HCT116 (cell line): ENCODE measurements around the gene DTX1. TPM values are rescaled to one million over a fixed set of nuclear protein-coding genes. Genes with fewer than 3 reads are reported as not detected.

Experiments used
- ATAC-seq: fragments of 200-7000 bp; cut with Tn5 transposase; 2 replicates; pipeline ENCODE4 v1.9.1; 2020; ENCODE audit warnings: mild to moderate bottlenecking, moderate library complexity
- BruUV-seq: library from RNA; stranded (reverse); fragments of 400-500 nt; replicated peaks from 2 replicates; lab custom pipeline; 2021; lab: Mats Ljungman, UMichigan
- CTCF ChIA-PET: fragments of 300-600 bp; sonication (Branson Sonifier 250); formaldehyde crosslinking; loops from one replicate; lab custom pipeline; 2021; ENCODE audit warnings: antibody characterized with exemption; lab: Charles Lee
- POLR2A ChIA-PET: fragments of 300-600, 350-600 bp; sonication (Branson Sonifier 250); formaldehyde crosslinking; loops from one replicate; lab custom pipeline; 2021; ENCODE audit warnings: antibody characterized with exemption; lab: Charles Lee
- RAD21 ChIA-PET, 2 experiments: fragments of 300-600 bp; sonication (Branson Sonifier 250); formaldehyde crosslinking; loops; one replicate each; lab custom pipeline; 2023; ENCODE audit warnings: low total read pairs in 2 of 2; ENCODE audit not compliant: uncharacterized antibody in 2 of 2, unreplicated experiment in 2 of 2, low non-redundant PET in 1 of 2; lab: Charles Lee
- DNase-seq: peaks from one replicate; pipeline ENCODE4 v3.0.0-alpha.2; 2010; ENCODE audit warnings: low read depth, low spot score
- H2AFZ ChIP-seq: fragments of 200-600 bp; shearing (Covaris generic), sonication (generic); 2 replicates; pipeline ENCODE4 v1.6.1; 2017; ENCODE audit warnings: low read depth, mixed run types, mixed read lengths, antibody characterized with exemption, low read length; ENCODE audit not compliant: poor library complexity, severe bottlenecking
- H3K27ac ChIP-seq: 2 replicates; pipeline ENCODE4 v1.5.1; 2012; ENCODE audit warnings: low read depth, low read length
- H3K27me3 ChIP-seq: fragments of 200-600 bp; sonication (generic); 2 replicates; pipeline ENCODE4 v1.6.1; 2016; ENCODE audit warnings: mixed run types, low read length, mixed read lengths; ENCODE audit not compliant: insufficient read depth
- H3K36me3 ChIP-seq, 2 experiments: fragments of 200-500 bp in 1 of 2; fragments of 200-600 bp in 1 of 2; sonication (Bioruptor generic) in 1 of 2; sonication (generic) in 1 of 2; 2 replicates each; pipeline versions ENCODE4 v1.5.1 to v1.6.1; 2014 to 2016; ENCODE audit warnings: low read length in 2 of 2, inconsistent platforms in 1 of 2, mixed read lengths in 1 of 2, mixed run types in 1 of 2; ENCODE audit not compliant: insufficient read depth in 2 of 2, control insufficient read depth in 1 of 2
- H3K4me1 ChIP-seq, 2 experiments: fragments of 200-600 bp in 1 of 2; sonication (generic) in 1 of 2; 2 replicates each; pipeline versions ENCODE4 v1.5.1 to v1.6.1; 2012 to 2017; ENCODE audit warnings: low read length in 2 of 2, inconsistent platforms in 1 of 2, mild to moderate bottlenecking in 1 of 2, mixed read lengths in 1 of 2, mixed run types in 1 of 2, moderate library complexity in 1 of 2; ENCODE audit not compliant: insufficient read depth in 2 of 2, control insufficient read depth in 1 of 2
- H3K4me2 ChIP-seq: fragments of 200-600 bp; sonication (generic); 2 replicates; pipeline ENCODE4 v1.6.1; 2017; ENCODE audit warnings: mixed run types, low read length, mixed read lengths
- H3K4me3 ChIP-seq, 2 experiments: fragments of 200-600 bp in 1 of 2; sonication (generic) in 1 of 2; replicated peaks in 1 of 2; 2 replicates each; pipeline ENCODE4 v1.5.1; 2011 to 2016; ENCODE audit warnings: low read length in 2 of 2, control low read depth in 1 of 2, low read depth in 1 of 2, mild to moderate bottlenecking in 1 of 2, mixed read lengths in 1 of 2, mixed run types in 1 of 2
- H3K79me2 ChIP-seq: fragments of 200-600 bp; sonication (generic); 2 replicates; pipeline ENCODE4 v1.6.1; 2017; ENCODE audit warnings: mild to moderate bottlenecking, mixed run types, low read length, moderate library complexity, mixed read lengths; ENCODE audit not compliant: insufficient read depth
- H3K9ac ChIP-seq: fragments of 200-600 bp; sonication (generic); 2 replicates; pipeline ENCODE4 v1.6.1; 2016; ENCODE audit warnings: low read length, mixed read lengths
- H3K9me2 ChIP-seq: fragments of 200-600 bp; sonication (generic), shearing (Covaris generic); 2 replicates; pipeline ENCODE4 v1.6.1; 2017; ENCODE audit warnings: mixed run types, mild to moderate bottlenecking, moderate library complexity; ENCODE audit not compliant: insufficient read depth
- H3K9me3 ChIP-seq, 2 experiments: fragments of 200-500 bp in 1 of 2; fragments of 200-600 bp in 1 of 2; sonication (Bioruptor generic) in 1 of 2; sonication (generic) in 1 of 2; 2 replicates each; pipeline ENCODE4 v1.6.1; 2014 to 2017; ENCODE audit warnings: low read length in 2 of 2, mixed read lengths in 2 of 2, inconsistent platforms in 1 of 2, low read depth in 1 of 2, mild to moderate bottlenecking in 1 of 2, mixed run types in 1 of 2, moderate library complexity in 1 of 2; ENCODE audit not compliant: control insufficient read depth in 1 of 2, insufficient read depth in 1 of 2
- H4K20me1 ChIP-seq: fragments of 200-600 bp; sonication (generic), shearing (Covaris generic); 2 replicates; pipeline ENCODE4 v1.6.1; 2017; ENCODE audit warnings: mixed run types, mild to moderate bottlenecking, moderate library complexity; ENCODE audit not compliant: insufficient read depth
- CBX3 ChIP-seq: IDR thresholded peaks from 2 replicates; pipeline ENCODE4 v1.6.1; 2012; ENCODE audit warnings: low read depth
- CEBPB ChIP-seq: IDR thresholded peaks from 2 replicates; pipeline ENCODE4 v1.6.1; 2012; ENCODE audit warnings: low read depth
- CTCF ChIP-seq, 3 experiments: fragments of 200-600 bp in 1 of 3; sonication (generic) in 1 of 3; IDR thresholded peaks in 2 of 3; conservative IDR thresholded peaks in 1 of 3; 2 replicates each; pipeline ENCODE4 v1.5.1; 2012 to 2017; ENCODE audit warnings: low read depth in 2 of 3, low read length in 2 of 3, antibody characterized with exemption in 1 of 3, borderline replicate concordance in 1 of 3, control low read depth in 1 of 3, mild to moderate bottlenecking in 1 of 3, mixed read lengths in 1 of 3, mixed run types in 1 of 3, moderate library complexity in 1 of 3; ENCODE audit not compliant: insufficient read depth in 1 of 3
- EGR1 ChIP-seq: IDR thresholded peaks from 2 replicates; pipeline ENCODE4 v1.6.1; 2012; ENCODE audit warnings: low read depth
- EZH2phosphoT487 ChIP-seq: fragments of 200-600 bp; IDR thresholded peaks from 2 replicates; pipeline ENCODE4 v1.6.1; 2018; ENCODE audit warnings: antibody characterized with exemption, borderline replicate concordance
- FOSL1 ChIP-seq: IDR thresholded peaks from 2 replicates; pipeline ENCODE4 v1.6.1; 2012; ENCODE audit warnings: low read depth
- JUND ChIP-seq: IDR thresholded peaks from 2 replicates; pipeline ENCODE4 v1.6.1; 2012
- POLR2AphosphoS5 ChIP-seq: IDR thresholded peaks from 2 replicates; pipeline ENCODE4 v1.6.1; 2011; ENCODE audit warnings: mild to moderate bottlenecking, low read depth, low read length, moderate library complexity
- RAD21 ChIP-seq: IDR thresholded peaks from 2 replicates; pipeline ENCODE4 v1.6.1; 2012; ENCODE audit warnings: low read depth, mild to moderate bottlenecking
- SIN3A ChIP-seq: IDR thresholded peaks from 2 replicates; pipeline ENCODE4 v1.6.1; 2012; ENCODE audit warnings: low read depth
- SP1 ChIP-seq: IDR thresholded peaks from 2 replicates; pipeline ENCODE4 v1.6.1; 2012; ENCODE audit warnings: low read depth
- SRF ChIP-seq: IDR thresholded peaks from 2 replicates; pipeline ENCODE4 v1.6.1; 2012; ENCODE audit warnings: low read depth
- TCF7L2 ChIP-seq: IDR thresholded peaks from 2 replicates; pipeline ENCODE4 v1.7.0; 2011; ENCODE audit warnings: borderline replicate concordance, inconsistent platforms; ENCODE audit not compliant: insufficient read depth, insufficient read length; ENCODE audit errors: extremely low read depth
- ZFX ChIP-seq: fragments of 450-650 bp; IDR thresholded peaks from 2 replicates; pipeline ENCODE4 v1.6.1; 2017
- ZNF274 ChIP-seq: fragments of 200-500 bp; sonication (Bioruptor generic); IDR thresholded peaks from 2 replicates; pipeline ENCODE4 v1.6.1; 2014; ENCODE audit warnings: mild to moderate bottlenecking, low read depth, low read length, inconsistent platforms
- intact Hi-C: fragments of 100-400 bp; cut with micrococcal nuclease; formaldehyde crosslinking; loops from 2 replicates; pipeline ENCODE4 v1.10.0; 2022
- total RNA-seq: library from RNA; stranded (reverse); gene quantifications from one replicate; pipeline ENCODE4 v1.2.1, GENCODE V29; 2021; ENCODE audit not compliant: unreplicated experiment

DTX1 gene
- total RNA-seq, 1 experiment from 2014 or later, result not detected

- TF ChIP-seq ZFX, result no peak
- no peak for TF ChIP-seq FOSL1
- TF ChIP-seq CEBPB, result no peak
Measured at GRCh38 chr12:113087193-113087592, 30.7 kb downstream of the DTX1 start (continued).

- POLR2A ChIA-PET, result no interaction called here
- H3K27me3 ChIP-seq, result no peaks in the 10 kb centered on the region; the same call in 1 of the 2 replicates
- intact Hi-C loops, result no loop called here
- RAD21 ChIA-PET, result no interaction called here
- H3K9me2 ChIP-seq, result no peaks in the 10 kb centered on the region
- H3K27ac ChIP-seq, result no peak overlapping the region
- DNase-seq, result no peak
- TF ChIP-seq EZH2phosphoT487 (no peak), POLR2AphosphoS5 (no peak), SP1 (no peak), SRF (no peak), RAD21 (no peak), CBX3 (no peak), ZNF274 (no peak), EGR1 (no peak), SIN3A (no peak), CEBPB (no peak), FOSL1 (no peak), JUND (no peak), CTCF (IDR thresholded peaks at IDR 0.05 in 2 of 3, conservative IDR thresholded peaks at IDR 0.05 in 1 of 3; ENCODE audit: borderline replicate concordance in 1 of 3, insufficient read depth in 1 of 3, low read depth in 2 of 3, low read length in 2 of 3) (no peak), TCF7L2 (no peak)
- H3K36me3 ChIP-seq, result no peaks in the 10 kb centered on the region
- H3K4me2 ChIP-seq, result no peak overlapping the region
- ATAC-seq, result no peak
- CTCF ChIA-PET, result no interaction called here
- no peak overlapping the region for H2AFZ ChIP-seq
- H3K4me1 ChIP-seq, result peaks cover 2 to 5% of the 10 kb centered on the region in 2 experiments; a peak in 2 of 4 replicates
- no peaks in the 10 kb centered on the region for H4K20me1 ChIP-seq
- H3K4me3 ChIP-seq, result no peak overlapping the region
- no TSS peak for BruUV-seq
- H3K9ac ChIP-seq, result no peak overlapping the region
- no peaks in the 10 kb centered on the region for H3K79me2 ChIP-seq
- no peaks in the 10 kb centered on the region for H3K9me3 ChIP-seq
Measured at GRCh38 chr12:113088037-113088436, 31.5 kb downstream of the DTX1 start.
